ENCODE data around the gene TTC6.

TTC6 gene, protein sequence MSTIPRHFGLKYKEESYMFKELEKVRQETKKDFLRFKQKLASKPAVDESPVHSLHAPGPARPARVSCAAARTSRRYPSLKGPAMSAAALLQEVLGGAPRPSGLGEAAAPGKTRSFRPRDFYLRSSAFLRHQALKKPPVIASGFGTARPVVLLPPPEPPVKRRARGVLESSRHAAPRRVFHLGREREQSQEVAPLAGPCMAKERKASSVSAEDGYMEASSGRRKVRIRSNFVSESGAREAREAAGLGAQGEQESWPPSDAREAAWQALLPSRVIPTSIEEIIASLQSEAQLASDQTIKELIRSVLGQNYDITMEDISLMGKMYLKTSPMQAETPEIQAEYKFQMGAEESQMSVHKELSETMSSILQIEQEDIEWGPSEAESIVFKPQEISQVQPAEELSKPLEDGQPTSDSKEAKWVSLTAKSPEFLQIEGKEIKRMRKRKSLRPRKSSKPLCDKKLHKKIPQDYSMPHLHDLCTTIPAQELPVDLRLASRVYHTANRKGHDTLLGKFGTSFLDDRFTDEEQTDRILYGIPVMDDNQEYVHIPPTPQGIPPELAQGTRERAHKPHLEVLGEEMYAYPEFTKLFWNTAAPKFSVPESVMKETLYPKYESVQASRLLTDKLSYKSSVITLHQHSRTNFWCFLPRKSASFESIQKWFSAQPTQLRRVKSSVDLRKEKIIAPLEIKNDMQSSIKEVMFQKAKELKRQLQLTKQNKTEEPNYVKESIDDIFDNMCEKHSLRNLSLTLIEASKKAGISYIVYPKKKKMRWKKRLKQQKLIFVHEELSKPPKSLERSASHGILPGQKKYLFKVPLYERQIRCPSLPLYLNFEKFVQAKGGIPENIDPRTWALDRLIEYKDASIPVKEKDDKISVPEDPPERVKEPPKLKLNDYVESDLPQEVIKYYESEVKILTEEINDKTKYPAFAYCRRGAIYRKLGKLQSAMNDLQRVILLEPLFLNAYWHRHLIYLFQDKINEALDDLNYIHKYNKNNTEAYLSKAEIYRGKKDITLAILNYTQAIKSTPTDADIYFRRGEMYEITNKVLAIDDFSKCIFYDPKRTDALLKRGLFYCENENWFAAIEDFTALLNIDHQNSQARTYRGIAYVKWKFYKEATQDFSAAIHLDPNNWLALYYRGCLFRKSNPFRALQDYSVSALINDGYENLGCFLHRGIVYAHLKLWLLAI (N-terminal part only)

DNA sequence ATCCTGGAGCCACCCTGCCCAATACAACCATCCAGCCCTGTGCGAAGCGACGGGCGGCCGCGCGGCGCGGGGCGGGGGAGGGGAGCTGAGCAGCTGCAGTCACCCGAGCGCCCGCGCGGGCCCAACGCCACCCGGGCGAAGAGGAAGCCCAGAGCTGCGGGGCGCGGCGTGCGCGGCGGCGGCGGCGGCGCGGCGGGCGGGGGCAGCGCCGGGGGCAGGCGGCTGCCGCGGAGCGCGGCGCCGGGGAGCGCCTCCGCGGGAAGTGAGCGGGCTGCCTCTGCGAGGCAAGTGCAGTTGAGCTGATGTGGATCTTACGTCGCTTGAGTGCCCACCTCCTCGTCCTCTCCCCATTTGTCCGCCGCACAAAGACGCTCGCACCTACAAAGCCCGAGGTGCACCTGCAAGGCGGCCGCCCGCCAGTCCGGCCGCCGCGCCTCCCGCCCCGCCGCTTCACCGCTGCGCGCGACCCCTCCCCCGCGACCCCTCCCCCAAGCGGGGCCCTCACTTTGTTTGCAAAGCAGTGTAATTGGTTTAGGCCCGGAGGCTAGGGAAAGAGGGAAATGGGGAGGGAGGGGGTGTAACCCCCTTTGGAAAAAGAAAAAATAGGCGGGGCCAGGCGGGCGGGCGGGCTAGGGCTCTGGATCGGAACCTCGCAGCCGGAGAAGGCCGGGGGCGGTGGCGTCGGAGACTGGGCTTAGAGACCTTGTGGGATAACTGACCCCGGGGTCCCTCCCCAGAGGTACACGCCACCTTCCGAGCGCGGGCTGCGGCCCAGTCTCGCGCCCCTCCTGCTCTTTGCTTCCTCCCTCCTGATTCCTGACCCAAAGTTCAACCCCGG, at the start of gene TTC6, which contains the start of gene FOXA1:
Gene TTC6, plus strand, starts transcription at position 659 of the 838 bp plus-strand sequence. CDS start 26,436 bp downstream, outside the sequence.
Gene FOXA1, minus strand, starts transcription at position 279 of the 838 bp plus-strand sequence. Its CDS starts 277 bp downstream, at position 2.
- Mint-ChIP-seq H3K36me3 (ENCODE audit: low read depth) (no peaks in the 10 kb centered on the region), H3K4me3 (peak within 1 kb of the TSS; percentile 83), H3K4me1 (peaks cover 27% of the 10 kb centered on the region), H3K27me3 (ENCODE audit: low read depth, poor library complexity) (peaks cover 99% of the 10 kb centered on the region), H3K27ac (no peak within 1 kb of the TSS), H3K9me3 (no peaks in the 10 kb centered on the region)
- DNase-seq = peak; percentile 63
- TF ChIP-seq, protein P1, sequence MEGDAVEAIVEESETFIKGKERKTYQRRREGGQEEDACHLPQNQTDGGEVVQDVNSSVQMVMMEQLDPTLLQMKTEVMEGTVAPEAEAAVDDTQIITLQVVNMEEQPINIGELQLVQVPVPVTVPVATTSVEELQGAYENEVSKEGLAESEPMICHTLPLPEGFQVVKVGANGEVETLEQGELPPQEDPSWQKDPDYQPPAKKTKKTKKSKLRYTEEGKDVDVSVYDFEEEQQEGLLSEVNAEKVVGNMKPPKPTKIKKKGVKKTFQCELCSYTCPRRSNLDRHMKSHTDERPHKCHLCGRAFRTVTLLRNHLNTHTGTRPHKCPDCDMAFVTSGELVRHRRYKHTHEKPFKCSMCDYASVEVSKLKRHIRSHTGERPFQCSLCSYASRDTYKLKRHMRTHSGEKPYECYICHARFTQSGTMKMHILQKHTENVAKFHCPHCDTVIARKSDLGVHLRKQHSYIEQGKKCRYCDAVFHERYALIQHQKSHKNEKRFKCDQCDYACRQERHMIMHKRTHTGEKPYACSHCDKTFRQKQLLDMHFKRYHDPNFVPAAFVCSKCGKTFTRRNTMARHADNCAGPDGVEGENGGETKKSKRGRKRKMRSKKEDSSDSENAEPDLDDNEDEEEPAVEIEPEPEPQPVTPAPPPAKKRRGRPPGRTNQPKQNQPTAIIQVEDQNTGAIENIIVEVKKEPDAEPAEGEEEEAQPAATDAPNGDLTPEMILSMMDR (IDR thresholded peaks at IDR 0.05) = no peak

- Mint-ChIP-seq H3K27ac (peak overlapping the region; percentile 84), H3K4me3 (no peak overlapping the region)
- no peak for DNase-seq
Observed at GRCh38 chr14:37546621-37547447, 48.6 kb upstream of the TTC6 start.

DNA sequence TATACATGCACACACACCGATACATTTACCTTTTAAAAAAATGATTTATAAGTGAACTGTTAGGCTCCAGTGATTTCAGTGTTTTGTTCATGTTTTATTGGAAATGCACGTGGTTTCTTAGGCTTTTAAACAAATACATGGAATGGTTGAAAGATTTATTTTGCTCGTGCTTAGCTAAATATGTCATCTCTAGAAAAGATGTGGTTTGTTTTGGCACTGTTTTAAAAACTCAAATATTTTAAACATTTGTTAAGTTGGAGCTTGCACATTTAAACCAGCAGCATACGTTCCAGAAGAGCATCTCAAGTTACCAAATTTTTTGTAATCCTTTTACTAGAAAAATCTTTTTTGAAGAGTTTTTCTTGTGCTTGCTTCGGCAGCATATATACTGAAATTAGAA, 44.9 kb upstream of the TTC6 start:
- TF ChIP-seq, protein P1 (IDR thresholded peaks at IDR 0.05) = no peak
- peaks cover 21% of the 10 kb centered on the region for H3K36me3 Mint-ChIP-seq (ENCODE audit: low read depth)

More at GRCh38 chr14:37546621-37547447, 48.6 kb upstream of the TTC6 start:
- Mint-ChIP-seq H3K27me3 (ENCODE audit: low read depth, poor library complexity) (no peaks in the 10 kb centered on the region), H3K36me3 (ENCODE audit: low read depth) (no peaks in the 10 kb centered on the region), H3K4me1 (peaks cover 7% of the 10 kb centered on the region), H3K9me3 (peaks cover 1% of the 10 kb centered on the region)
- TF ChIP-seq, protein P1 (IDR thresholded peaks at IDR 0.05) = no peak

DNA sequence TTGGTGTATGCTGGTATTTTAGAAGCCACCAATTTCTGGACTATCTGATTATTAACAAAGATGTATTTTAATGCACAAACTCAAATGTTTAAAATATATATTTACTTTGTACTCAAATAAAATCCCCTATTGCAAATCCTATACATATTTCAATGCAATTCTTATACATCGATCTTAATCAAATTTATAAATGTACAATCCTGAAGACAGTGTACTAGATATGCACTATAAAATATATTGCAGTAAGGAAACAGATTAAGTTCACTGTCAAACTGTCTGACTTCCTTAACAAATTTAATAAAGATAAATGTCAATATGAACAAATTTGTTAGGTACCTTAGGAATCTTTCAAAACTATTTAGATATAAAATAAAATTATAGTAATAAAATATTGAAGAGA, 44.3 kb upstream of the TTC6 start:
- H3K36me3 Mint-ChIP-seq (ENCODE audit: low read depth) = peaks cover 21% of the 10 kb centered on the region
- TF ChIP-seq, protein P1 (IDR thresholded peaks at IDR 0.05) = no peak
- no peak overlapping the region for H3K27ac Mint-ChIP-seq
- peaks cover 7% of the 10 kb centered on the region for H3K4me1 Mint-ChIP-seq
- no peaks in the 10 kb centered on the region for H3K27me3 Mint-ChIP-seq (ENCODE audit: low read depth, poor library complexity)
- no peak overlapping the region for H3K4me3 Mint-ChIP-seq
- peaks cover 28% of the 10 kb centered on the region for H3K9me3 Mint-ChIP-seq
- no peak for DNase-seq

More for the DNA sequence above, 44.9 kb upstream of the TTC6 start:
- Mint-ChIP-seq H3K4me1 (peaks cover 7% of the 10 kb centered on the region), H3K27ac (no peak overlapping the region), H3K4me3 (no peak overlapping the region), H3K9me3 (peaks cover 28% of the 10 kb centered on the region), H3K27me3 (ENCODE audit: low read depth, poor library complexity) (no peaks in the 10 kb centered on the region)
- no peak for DNase-seq
